HG03558 (cell line): Measurements from ENCODE around the gene TEKTIP1.

Source experiments
- ATAC-seq: cut with Tn5 transposase; IDR thresholded peaks from one replicate; pipeline ENCODE4 v1.9.1; 2021; ENCODE audit warnings: moderate number of reproducible peaks; ENCODE audit not compliant: unreplicated experiment; ENCODE audit errors: extremely low read depth

TEKTIP1 gene

DNA sequence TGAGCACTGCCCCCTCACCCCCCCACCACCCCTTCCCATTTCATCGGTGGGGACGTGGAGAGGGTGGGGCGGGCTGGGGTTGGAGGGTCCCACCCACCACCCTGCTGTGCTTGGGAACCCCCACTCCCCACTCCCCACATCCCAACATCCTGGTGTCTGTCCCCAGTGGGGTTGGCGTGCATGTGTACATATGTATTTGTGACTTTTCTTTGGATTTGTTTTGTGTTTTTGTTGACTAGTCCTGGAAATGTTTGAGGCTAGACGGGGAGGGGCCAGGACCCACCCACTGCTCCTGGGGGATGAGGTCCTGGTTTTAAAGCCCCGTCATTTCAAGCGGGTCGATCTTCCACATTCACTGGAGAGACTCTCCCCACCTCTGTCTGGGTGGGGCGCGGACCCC is 3.0 kb upstream of the TEKTIP1 start:
- ATAC-seq = no peak

DNA sequence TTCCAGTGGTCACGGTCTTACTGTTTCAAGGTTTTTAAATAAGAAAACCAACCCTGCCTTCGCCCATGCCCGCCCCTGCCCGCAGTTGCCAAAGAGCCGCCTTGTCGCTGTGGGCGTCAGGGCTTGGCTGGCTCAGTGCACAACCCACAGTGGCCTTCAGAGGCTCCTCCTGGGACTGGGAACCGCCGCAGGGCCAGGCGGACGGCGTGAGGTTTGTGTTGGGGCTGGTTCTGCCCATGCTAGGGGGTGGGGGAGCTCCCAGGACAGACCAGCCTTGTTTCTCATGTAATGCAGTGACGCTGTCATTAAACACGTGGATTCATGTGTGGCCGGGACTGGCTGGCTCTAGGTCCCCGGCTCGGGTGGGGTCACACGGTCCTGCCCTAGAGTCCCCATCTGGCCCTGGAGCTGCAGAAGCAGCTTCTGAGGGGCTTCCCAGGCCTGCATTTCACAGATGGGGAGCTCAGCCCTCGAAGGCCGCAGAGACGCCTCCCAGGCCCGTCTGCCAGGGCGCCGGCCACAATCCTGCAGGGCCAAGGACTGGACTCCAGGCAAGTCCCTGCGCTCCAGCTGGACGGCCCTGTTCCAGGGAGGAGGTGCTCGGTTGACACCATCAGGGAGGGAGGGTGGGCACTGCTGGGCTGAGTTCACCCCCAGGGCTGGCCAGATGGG is 2.4 kb upstream of the TEKTIP1 start:
- no peak for ATAC-seq

GRCh38 chr19:3537101-3537437 is 1.9 kb upstream of the TEKTIP1 start:
- ATAC-seq = no peak

GRCh38 chr19:3537438-3538240 is 1.3 kb upstream of the TEKTIP1 start:
- ATAC-seq = no peak

- ATAC-seq = no peak
These were observed 580 bp upstream of the TEKTIP1 start for GRCh38 chr19:3538258-3538929.

DNA sequence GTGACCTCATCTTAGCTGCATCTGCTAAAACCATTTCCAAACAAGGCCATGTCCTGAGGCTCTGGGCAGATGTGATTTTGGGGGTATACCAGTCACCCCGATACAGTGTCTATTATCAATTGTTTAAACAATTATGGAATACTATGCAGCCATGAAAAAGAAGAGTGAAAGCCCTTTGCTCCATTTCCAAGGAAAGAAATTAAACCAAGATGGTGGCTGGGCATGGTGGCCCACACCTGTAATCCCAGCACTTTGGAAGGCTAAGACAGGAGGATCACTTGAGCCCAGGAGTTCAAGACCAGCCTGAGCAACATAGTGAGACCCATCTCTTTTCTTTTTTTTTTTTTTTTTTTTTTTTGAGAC is 763 bp downstream of the TEKTIP1 start:
- ATAC-seq = no peak

DNA sequence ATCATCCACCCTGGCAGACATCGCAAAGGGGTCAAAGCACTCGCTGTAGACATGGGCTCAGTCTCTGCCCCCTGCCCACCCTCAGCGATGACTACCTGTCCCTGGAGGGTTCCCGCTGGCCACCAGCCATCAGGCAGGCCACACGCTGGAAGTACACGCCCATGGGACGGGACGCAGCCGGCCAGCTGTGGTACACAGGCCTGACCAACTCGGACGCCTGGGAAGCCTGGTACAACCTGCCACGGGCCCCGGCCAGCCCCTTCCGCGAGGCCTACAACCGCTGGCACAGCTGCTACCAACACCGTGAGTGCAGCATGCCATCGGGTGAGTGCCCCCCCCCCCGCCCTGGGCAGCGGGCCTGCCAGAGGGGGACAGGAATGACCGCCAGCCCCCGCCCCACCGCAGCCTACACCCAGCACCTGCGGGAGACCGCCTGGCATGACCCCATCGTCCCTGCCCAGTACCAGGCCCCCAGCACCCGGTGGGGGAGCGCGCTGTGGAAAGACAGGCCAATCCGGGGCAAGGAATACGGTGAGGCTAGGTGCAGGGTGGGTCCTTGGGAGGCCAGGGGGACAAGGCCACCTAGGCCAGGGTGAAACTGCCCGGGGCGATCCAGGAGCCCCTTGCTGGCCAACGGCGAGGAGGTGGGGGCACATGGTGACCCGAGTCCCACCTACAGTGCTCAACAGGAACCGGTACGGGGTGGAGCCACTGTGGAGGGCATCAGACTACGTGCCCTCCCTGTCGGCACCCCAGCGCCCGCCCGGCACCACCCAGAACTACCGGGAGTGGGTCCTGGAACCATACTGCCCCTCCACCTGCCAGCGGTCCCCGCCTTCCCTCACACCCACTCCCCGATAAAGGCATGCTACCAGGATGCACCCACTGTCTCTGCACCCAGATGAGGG is 4.4 kb downstream of the TEKTIP1 start:
- no peak for ATAC-seq

DNA sequence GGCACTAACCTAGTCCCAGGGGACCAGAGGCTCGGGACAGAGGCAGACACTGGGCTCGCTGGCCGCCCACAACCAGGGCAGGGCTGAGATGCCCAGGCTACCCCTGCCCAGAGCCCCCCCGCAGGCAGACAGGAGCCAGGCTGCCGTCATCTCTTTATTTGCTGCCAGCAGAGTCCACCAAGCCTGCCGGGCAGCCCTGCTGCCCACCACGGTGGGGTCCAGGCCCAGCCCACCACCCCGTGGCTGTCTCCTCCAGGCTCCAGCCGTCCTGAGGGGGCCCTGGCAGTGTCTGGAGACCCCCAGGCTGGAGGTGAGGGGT is 5.0 kb downstream of the TEKTIP1 start:
- ATAC-seq = no peak

DNA sequence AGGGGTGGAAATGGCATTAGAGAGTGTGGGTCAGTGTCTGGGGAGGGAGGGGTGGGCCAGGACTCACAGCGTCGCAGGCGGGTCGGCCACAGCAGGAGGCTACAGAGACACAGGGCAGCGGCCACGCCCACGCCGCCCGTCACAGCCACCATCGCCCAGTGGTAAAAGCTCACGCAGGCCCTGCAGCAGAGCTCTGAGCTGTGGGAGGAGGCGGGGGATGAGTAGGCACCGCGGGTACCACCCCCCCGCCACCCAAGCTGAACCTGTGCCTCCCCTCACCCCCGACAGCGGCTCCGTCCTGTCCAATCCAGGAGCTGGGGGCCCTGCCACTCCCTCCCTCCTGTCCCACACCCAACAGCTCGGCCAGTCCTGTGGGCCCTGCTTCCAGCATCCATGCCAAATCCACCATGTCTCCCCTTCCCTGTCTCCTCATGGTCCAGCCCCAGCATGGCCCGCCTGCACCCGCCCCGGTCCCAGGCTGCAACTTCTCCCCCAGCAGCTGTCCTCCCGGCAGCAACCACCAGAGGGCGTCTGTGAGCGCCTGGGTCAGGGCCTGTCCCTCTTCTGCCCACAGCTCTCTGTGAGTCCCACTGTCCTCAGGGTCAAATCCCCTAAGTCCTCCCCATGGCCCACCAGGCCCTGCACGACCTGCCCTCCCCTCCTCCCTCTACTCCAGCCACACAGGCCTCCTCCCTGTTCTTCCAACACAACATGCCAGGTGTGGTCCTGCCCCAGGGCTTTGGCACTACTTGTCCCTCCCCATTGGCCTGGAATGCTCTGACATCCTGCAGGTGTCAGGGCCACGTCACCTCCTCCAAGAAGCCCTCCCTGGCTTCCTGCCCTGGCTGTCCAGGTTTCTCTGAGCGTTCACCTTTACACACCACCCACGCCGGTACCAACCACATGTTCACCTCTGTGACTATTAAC is 6.0 kb downstream of the TEKTIP1 start:
- no peak for ATAC-seq

DNA sequence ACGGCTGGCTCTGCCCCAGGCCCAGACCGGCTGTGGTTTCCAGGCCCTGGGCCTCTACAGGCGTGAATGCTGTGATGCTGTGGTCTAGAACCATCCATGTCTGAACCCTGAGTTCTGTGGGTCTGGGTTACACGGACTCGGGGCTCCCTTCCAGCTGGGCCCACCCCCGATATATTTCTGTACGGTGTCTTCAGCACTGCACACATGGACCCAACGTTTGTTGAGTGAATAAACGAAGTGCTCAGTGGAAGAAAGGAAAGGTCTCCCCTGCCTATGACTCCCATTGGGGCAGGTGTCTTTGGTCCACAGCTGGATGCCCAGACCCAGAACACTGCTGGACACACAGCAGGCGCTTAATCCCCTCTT is 6.7 kb downstream of the TEKTIP1 start:
- ATAC-seq = no peak

GRCh38 chr19:3546119-3546518 is 7.1 kb downstream of the TEKTIP1 start:
- ATAC-seq = no peak

DNA sequence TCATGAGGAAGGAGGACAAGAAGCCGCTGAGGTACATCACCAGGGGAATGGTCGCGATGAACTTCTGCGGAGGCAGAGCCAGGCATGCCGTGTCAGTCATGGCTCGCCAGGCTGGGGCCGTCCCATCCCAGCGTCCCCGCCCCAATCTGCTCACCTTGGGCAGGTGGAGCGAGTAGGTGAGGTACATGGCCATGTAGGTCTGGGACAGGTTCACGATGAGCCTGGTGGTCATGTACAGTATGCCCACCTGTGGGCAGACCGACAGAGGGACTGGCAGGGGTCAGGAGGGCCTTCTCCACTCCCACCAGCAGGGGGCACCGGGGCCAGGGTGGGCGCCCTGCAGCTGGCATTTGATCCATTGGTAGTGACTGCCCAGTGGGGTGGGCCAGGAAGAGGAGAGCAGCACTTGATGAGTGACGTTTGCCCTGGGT is 8.3 kb downstream of the TEKTIP1 start:
- ATAC-seq = no peak

- no peak for ATAC-seq
These were observed 8.9 kb downstream of the TEKTIP1 start for GRCh38 chr19:3547767-3548282.

DNA sequence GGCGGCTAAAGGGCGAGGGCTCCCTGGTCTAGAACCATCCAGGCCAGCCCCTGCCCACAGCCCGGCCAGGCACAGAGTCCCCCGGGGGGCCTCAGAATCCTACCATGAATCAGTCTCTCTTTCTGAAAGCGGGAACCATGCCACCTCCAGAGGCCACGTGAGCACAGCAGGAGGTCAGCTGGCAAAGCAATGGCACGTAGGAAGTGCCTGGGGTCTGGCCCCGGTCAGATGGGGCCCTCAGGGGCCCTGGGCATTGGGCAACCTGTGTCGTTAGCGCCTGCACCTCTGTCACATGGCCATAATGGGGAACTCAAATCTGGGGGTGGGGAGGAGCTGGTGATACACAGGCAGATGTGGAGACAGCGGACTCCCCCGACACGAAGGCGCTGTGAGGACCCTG is 9.6 kb downstream of the TEKTIP1 start:
- ATAC-seq = no peak

DNA sequence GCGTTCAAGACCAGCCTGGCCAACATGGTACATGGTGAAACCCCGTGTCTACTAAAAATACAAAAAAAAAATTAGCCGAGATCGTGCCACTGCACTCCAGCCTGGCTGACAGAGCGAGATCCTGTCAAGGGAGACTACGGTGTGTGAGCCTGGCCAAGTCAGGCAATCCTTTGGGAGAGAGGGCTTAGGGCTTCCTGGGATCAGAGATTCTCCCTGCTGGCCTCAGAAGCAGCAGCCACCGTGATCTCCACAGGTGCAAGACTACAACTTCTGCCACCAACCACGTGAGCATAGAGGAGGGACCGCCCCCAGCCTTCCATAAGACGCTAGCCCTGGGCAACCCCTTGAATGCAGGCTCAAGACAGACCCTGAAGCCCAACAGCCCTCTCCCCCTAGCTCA is 10.8 kb downstream of the TEKTIP1 start:
- no peak for ATAC-seq

- no peak for ATAC-seq
These were observed 12.2 kb downstream of the TEKTIP1 start for GRCh38 chr19:3550947-3551791.

- ATAC-seq = no peak
These were observed 12.8 kb downstream of the TEKTIP1 start for GRCh38 chr19:3551792-3552095.

- no peak for ATAC-seq
These were observed 15.5 kb downstream of the TEKTIP1 start for GRCh38 chr19:3554254-3555083.
